Fibroblast of skin of right quadriceps (primary cell): ENCODE measurements around the gene ADGRF4.
A peak's percentile ranks its signal among the peaks of the same experiment; 100 is the strongest.
"Not testable (repeated sequence)": the region's sequence is repeated elsewhere in the genome, so short reads cannot be mapped to it uniquely, and the experiment has no call there.

Experiments used
- DNase-seq: peaks from one replicate; pipeline ENCODE4 v3.0.0-alpha.2; 2013

ADGRF4 gene

GRCh38 chr6:47736083-47736700, 37.8 kb downstream of the ADGRF4 start:
- DNase-seq, result no peak

GRCh38 chr6:47737406-47737805, 39.0 kb downstream of the ADGRF4 start:
- DNase-seq, result no peak

GRCh38 chr6:47740714-47741113, 42.3 kb downstream of the ADGRF4 start:
- no peak for DNase-seq

DNA sequence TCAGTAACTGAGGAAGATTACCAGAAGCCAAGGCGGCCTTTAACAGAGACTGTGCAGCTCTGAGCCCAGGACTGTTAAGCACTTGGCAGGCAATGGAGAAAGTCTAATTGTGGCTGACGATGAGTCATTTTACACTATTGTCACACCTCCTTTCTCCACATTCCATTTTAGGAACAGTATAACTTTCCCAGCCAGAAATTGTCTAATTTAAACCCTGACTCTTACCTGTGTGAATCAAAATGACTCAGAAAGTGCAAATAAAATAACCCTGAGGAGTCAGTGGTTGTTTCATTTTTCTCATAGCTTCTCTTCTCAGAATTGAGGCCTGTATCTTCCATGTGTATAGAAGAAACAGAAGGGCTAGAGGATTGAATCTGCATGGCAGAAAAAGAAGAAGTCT, 43.4 kb downstream of the ADGRF4 start:
- DNase-seq, result peak; percentile 14

DNA sequence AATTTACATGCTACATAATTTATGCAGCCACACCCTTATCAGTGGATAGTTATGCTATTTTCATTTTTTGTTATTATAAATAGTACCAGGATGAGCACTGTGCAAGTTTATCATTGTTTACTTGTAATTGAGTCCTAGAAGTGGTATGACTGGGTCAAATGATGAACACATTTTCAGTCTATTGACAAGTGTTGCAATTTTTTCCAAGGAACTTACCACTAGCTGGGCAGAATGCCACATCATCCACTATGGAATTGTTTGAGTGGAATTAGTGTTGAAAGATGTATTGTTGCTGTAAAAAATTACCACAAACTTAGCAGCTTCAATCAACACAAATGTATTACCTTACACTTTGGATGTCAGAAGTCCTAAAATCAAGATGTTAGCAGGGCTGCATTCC, 45.4 kb downstream of the ADGRF4 start:
- DNase-seq, result peak; percentile 36

- DNase-seq, result not testable (repeated sequence)
These were observed 46.9 kb downstream of the ADGRF4 start for GRCh38 chr6:47745269-47745668.

GRCh38 chr6:47749757-47750156, 51.4 kb downstream of the ADGRF4 start:
- DNase-seq, result no peak

DNA sequence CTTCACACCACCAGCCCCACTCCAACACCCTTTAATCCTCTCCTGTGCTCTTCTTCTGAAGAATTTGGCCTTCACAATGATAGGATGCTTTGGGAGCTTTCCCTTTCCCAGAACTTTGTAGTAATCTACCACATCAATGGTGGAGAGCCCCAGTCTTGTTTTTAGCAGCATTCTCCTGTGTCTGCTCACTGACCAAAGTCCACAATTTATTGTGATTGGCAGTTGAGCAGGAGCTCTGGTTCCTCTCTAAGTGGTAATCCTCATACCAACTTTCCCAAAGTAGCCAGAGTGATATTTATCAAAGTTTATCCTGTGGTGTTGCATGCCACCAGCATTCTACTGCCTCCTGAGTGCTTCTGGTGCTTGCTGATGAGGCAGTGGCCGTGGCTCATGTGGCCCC, 54.4 kb downstream of the ADGRF4 start:
- no peak for DNase-seq

DNA sequence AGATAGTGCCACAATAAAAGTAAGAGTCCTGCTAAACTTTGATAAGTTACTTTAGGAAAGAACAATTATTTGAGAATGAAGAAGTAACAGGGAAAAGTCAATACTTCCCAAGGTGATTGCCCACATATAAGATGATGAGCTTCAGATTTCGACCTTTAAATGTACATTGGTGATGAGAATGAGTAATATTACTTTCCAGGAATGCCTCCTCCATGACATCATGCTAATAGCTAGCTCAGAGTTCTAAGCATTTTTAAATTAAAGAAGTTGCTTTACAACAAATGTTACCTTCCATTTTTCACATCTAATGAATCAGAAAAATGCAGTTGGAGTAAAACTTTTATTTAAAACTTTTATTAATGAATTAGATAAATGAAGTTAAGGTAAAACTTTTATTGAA, 61.0 kb downstream of the ADGRF4 start:
- no peak for DNase-seq

GRCh38 chr6:47762502-47762901, 64.1 kb downstream of the ADGRF4 start:
- no peak for DNase-seq

- DNase-seq, result no peak
These were observed 68.1 kb downstream of the ADGRF4 start for GRCh38 chr6:47766445-47766844.

GRCh38 chr6:47767102-47767501, 68.7 kb downstream of the ADGRF4 start:
- DNase-seq, result no peak

- no peak for DNase-seq
These were observed 71.6 kb downstream of the ADGRF4 start for GRCh38 chr6:47769982-47770381.
